Gastrocnemius medialis (tissue), 4 donors: ENCODE data around the gene APOL4.

Experiments
- POLR2A ChIP-seq, 2 donors: fragments of 450-650 bp; IDR thresholded peaks; one replicate each; pipeline ENCODE4 v1.6.1; 2017; ENCODE audit warnings: antibody characterized with exemption in 2 of 2, mild to moderate bottlenecking in 2 of 2, moderate library complexity in 2 of 2
- TF ChIP-seq, protein P1 (sequence below), 5 experiments: fragments of 450-650 bp in 3 of 5; fragments of 200-600 bp in 2 of 5; sonication (generic) in 2 of 5; IDR thresholded peaks in 4 of 5; conservative IDR thresholded peaks in 1 of 5; 1 replicate in 4 of 5; 2 replicates in 1 of 5; pipeline ENCODE4 v1.5.1; 2016 to 2019; ENCODE audit warnings: antibody characterized with exemption in 5 of 5, mild to moderate bottlenecking in 3 of 5, moderate library complexity in 3 of 5

DNA sequence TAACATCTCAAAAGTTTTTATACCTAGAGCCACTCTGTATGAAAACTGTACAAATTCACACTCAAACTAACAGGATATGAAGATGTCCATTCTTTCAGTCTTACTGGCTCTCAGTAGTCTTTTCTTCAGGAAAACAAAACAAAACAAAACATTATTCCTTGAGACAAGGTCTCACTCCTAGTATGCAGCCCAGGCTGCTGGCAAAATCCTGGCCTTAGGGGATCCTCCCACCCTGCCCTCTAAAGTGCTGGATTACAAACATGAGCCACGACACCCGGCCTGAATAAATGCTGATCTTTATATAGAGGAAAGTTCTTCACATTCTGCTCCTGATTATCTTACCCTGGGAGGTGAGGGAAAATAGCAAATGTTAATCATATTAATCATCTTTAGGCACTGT, 32.6 kb upstream of the APOL4 start:
- TF ChIP-seq, protein P1, sequence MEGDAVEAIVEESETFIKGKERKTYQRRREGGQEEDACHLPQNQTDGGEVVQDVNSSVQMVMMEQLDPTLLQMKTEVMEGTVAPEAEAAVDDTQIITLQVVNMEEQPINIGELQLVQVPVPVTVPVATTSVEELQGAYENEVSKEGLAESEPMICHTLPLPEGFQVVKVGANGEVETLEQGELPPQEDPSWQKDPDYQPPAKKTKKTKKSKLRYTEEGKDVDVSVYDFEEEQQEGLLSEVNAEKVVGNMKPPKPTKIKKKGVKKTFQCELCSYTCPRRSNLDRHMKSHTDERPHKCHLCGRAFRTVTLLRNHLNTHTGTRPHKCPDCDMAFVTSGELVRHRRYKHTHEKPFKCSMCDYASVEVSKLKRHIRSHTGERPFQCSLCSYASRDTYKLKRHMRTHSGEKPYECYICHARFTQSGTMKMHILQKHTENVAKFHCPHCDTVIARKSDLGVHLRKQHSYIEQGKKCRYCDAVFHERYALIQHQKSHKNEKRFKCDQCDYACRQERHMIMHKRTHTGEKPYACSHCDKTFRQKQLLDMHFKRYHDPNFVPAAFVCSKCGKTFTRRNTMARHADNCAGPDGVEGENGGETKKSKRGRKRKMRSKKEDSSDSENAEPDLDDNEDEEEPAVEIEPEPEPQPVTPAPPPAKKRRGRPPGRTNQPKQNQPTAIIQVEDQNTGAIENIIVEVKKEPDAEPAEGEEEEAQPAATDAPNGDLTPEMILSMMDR (IDR thresholded peaks at IDR 0.05 in 4 of 5, conservative IDR thresholded peaks at IDR 0.05 in 1 of 5): no peak
- no peak for TF ChIP-seq POLR2A (IDR thresholded peaks at IDR 0.05)
